Measurements from ENCODE around the gene LGALS7B.

GRCh38 chr19:38803543-38803942 lies 14.5 kb downstream of the LGALS7B start:
- TF ChIP-seq CTCF (IDR thresholded peaks at IDR 0.05 in 2 of 3, conservative IDR thresholded peaks at IDR 0.05 in 1 of 3; ENCODE audit: borderline replicate concordance in 1 of 3, insufficient read depth in 1 of 3, low read depth in 2 of 3, low read length in 2 of 3) (no peak), POLR2A (IDR thresholded peaks at IDR 0.05; ENCODE audit: borderline replicate concordance, extremely low read depth, insufficient read depth, insufficient read length) (no peak), RAD21 (IDR thresholded peaks at IDR 0.05; ENCODE audit: low read depth) (no peak), REST (IDR thresholded peaks at IDR 0.05; ENCODE audit: low read depth) (no peak), ZNF274 (IDR thresholded peaks at IDR 0.05; ENCODE audit: low read depth, low read length) (no peak), POLR2AphosphoS5 (IDR thresholded peaks at IDR 0.05; ENCODE audit: low read depth, low read length) (no peak), SP1 (IDR thresholded peaks at IDR 0.05; ENCODE audit: low read depth) (no peak), SIN3A (IDR thresholded peaks at IDR 0.05; ENCODE audit: low read depth) (no peak), FOSL1 (IDR thresholded peaks at IDR 0.05; ENCODE audit: low read depth) (no peak)
